H9 (cell line): ENCODE measurements around the gene PDIA2. TPM values are rescaled to one million over a fixed set of nuclear protein-coding genes. Genes with fewer than 3 reads are reported as not detected.

ENCODE experiments used
- DNase-seq: peaks from one replicate; pipeline ENCODE4 v3.0.0-alpha.2; 2017
- H2AFZ ChIP-seq: one replicate; pipeline ENCODE4 v1.6.1; 2013; ENCODE audit warnings: mild to moderate bottlenecking, low read length, control low read depth, moderate library complexity
- H2AK5ac ChIP-seq: 2 replicates; pipeline ENCODE4 v1.6.1; 2013; ENCODE audit warnings: low read length, control low read depth, mixed read lengths; ENCODE audit not compliant: insufficient read length
- H2BK120ac ChIP-seq: one replicate; pipeline ENCODE4 v1.6.1; 2013; ENCODE audit warnings: low read depth, mild to moderate bottlenecking, low read length, control low read depth, inconsistent platforms; ENCODE audit not compliant: poor library complexity, severe bottlenecking
- H2BK12ac ChIP-seq: 2 replicates; pipeline ENCODE4 v1.6.1; 2013; ENCODE audit warnings: low read length, control low read depth, mixed read lengths, low read depth; ENCODE audit not compliant: insufficient read length
- H2BK15ac ChIP-seq: 2 replicates; pipeline ENCODE4 v1.6.1; 2013; ENCODE audit warnings: low read depth, low read length, control low read depth
- H2BK20ac ChIP-seq: one replicate; pipeline ENCODE4 v1.6.1; 2013; ENCODE audit warnings: low read depth, mild to moderate bottlenecking, low read length, control low read depth, inconsistent platforms; ENCODE audit not compliant: poor library complexity, severe bottlenecking
- H2BK5ac ChIP-seq: 2 replicates; pipeline ENCODE4 v1.6.1; 2013; ENCODE audit warnings: low read length, control low read depth, mixed read lengths; ENCODE audit not compliant: insufficient read length
- H3K14ac ChIP-seq: 2 replicates; pipeline ENCODE4 v1.6.1; 2013; ENCODE audit warnings: low read length, control low read depth; ENCODE audit not compliant: insufficient read depth
- H3K18ac ChIP-seq: 2 replicates; pipeline ENCODE4 v1.6.1; 2013; ENCODE audit warnings: low read depth, mild to moderate bottlenecking, mixed read lengths, low read length, control low read depth; ENCODE audit not compliant: insufficient read length
- H3K23ac ChIP-seq: 2 replicates; pipeline ENCODE4 v1.6.1; 2013; ENCODE audit warnings: low read length, control low read depth, mixed read lengths, low read depth; ENCODE audit not compliant: insufficient read length
- H3K23me2 ChIP-seq: 2 replicates; pipeline ENCODE4 v1.6.1; 2013; ENCODE audit warnings: low read depth, mild to moderate bottlenecking, mixed read lengths, low read length, control low read depth; ENCODE audit not compliant: insufficient read length, poor library complexity, severe bottlenecking
- H3K27ac ChIP-seq: 2 replicates; pipeline ENCODE4 v1.5.1; 2013; ENCODE audit warnings: low read length, control low read depth, mixed read lengths, low read depth; ENCODE audit not compliant: insufficient read length
- H3K27me3 ChIP-seq: 2 replicates; pipeline ENCODE4 v1.6.1; 2013; ENCODE audit warnings: low read length, control low read depth, inconsistent platforms; ENCODE audit not compliant: insufficient read depth
- H3K4ac ChIP-seq: 2 replicates; pipeline ENCODE4 v1.6.1; 2013; ENCODE audit warnings: low read depth, mild to moderate bottlenecking, control low read depth, inconsistent platforms, low read length, moderate library complexity
- H3K4me1 ChIP-seq: 2 replicates; pipeline ENCODE4 v1.6.1; 2013; ENCODE audit warnings: low read length, control low read depth, inconsistent platforms; ENCODE audit not compliant: insufficient read depth
- H3K4me2 ChIP-seq: 2 replicates; pipeline ENCODE4 v1.6.1; 2013; ENCODE audit warnings: low read length, control low read depth, mixed read lengths; ENCODE audit not compliant: insufficient read length, insufficient read depth
- H3K56ac ChIP-seq: 2 replicates; pipeline ENCODE4 v1.6.1; 2013; ENCODE audit warnings: low read depth, mild to moderate bottlenecking, mixed read lengths, low read length, control low read depth; ENCODE audit not compliant: insufficient read length
- H3K79me1 ChIP-seq: 2 replicates; pipeline ENCODE4 v1.6.1; 2013; ENCODE audit warnings: low read depth, mild to moderate bottlenecking, moderate library complexity, low read length, control low read depth, inconsistent platforms; ENCODE audit not compliant: insufficient read depth, poor library complexity, severe bottlenecking
- H3K79me2 ChIP-seq: 2 replicates; pipeline ENCODE4 v1.6.1; 2013; ENCODE audit warnings: low read length, control low read depth, inconsistent platforms; ENCODE audit not compliant: insufficient read depth
- H3K9ac ChIP-seq: 2 replicates; pipeline ENCODE4 v1.6.1; 2013; ENCODE audit warnings: low read length, control low read depth, mixed read lengths; ENCODE audit not compliant: insufficient read length; ENCODE audit errors: extremely low read depth
- H3K9me3 ChIP-seq: one replicate; pipeline ENCODE4 v1.6.1; 2013; ENCODE audit warnings: low read depth, low read length, inconsistent platforms; ENCODE audit not compliant: control insufficient read depth
- H3T11ph ChIP-seq: one replicate; pipeline ENCODE4 v1.6.1; 2013; ENCODE audit warnings: mild to moderate bottlenecking, low read length, control low read depth, inconsistent platforms
- H4K20me1 ChIP-seq: one replicate; pipeline ENCODE4 v1.6.1; 2013; ENCODE audit not compliant: control insufficient read depth, insufficient read length, insufficient read depth
- H4K5ac ChIP-seq: 2 replicates; pipeline ENCODE4 v1.6.1; 2013; ENCODE audit warnings: low read depth, mild to moderate bottlenecking, mixed read lengths, low read length, control low read depth; ENCODE audit not compliant: insufficient read length
- H4K8ac ChIP-seq: replicated peaks from 2 replicates; pipeline ENCODE4 v1.6.1; 2013; ENCODE audit warnings: low read length, control low read depth, mixed read lengths, low read depth; ENCODE audit not compliant: insufficient read length
- H4K91ac ChIP-seq: 2 replicates; pipeline ENCODE4 v1.6.1; 2013; ENCODE audit warnings: low read depth, mild to moderate bottlenecking, moderate library complexity, mixed read lengths, low read length, control low read depth; ENCODE audit not compliant: insufficient read length
- H3K27ac Mint-ChIP-seq, 3 experiments: 2 replicates in 2 of 3; 3 replicates in 1 of 3; pipeline ENCODE4 v1.8.0; 2020 to 2021; ENCODE audit warnings: mixed read lengths in 3 of 3, mild to moderate bottlenecking in 1 of 3, moderate library complexity in 1 of 3
- H3K27me3 Mint-ChIP-seq: 2 replicates; pipeline ENCODE4 v1.8.0; 2021; ENCODE audit warnings: low read depth, mild to moderate bottlenecking, moderate library complexity, mixed read lengths
- H3K36me3 Mint-ChIP-seq, 3 experiments: 2 replicates in 2 of 3; 3 replicates in 1 of 3; pipeline ENCODE4 v1.8.0; 2020 to 2021; ENCODE audit warnings: low read depth in 3 of 3, mixed read lengths in 3 of 3; ENCODE audit not compliant: insufficient read depth in 1 of 3
- H3K4me1 Mint-ChIP-seq, 2 experiments: 2 replicates each; pipeline ENCODE4 v1.8.0; 2020; ENCODE audit warnings: mixed read lengths in 2 of 2
- H3K4me3 Mint-ChIP-seq, 2 experiments: 2 replicates in 1 of 2; 3 replicates in 1 of 2; pipeline ENCODE4 v1.8.0; 2020 to 2021; ENCODE audit warnings: mild to moderate bottlenecking in 2 of 2, mixed read lengths in 2 of 2, moderate library complexity in 1 of 2
- H3K9me3 Mint-ChIP-seq, 2 experiments: 2 replicates in 1 of 2; 3 replicates in 1 of 2; pipeline ENCODE4 v1.8.0; 2020; ENCODE audit warnings: mild to moderate bottlenecking in 2 of 2, mixed read lengths in 2 of 2, moderate library complexity in 1 of 2
- CTCF ChIP-seq: fragments of 200-600 bp; sonication (generic); conservative IDR thresholded peaks from 3 replicates; pipeline ENCODE4 v1.8.0; 2021; ENCODE audit warnings: antibody characterized with exemption, mild to moderate bottlenecking
- WGBS: extraction: QIAGEN DNeasy Blood & Tissue Kit; methylation state at CpG from one replicate; pipeline ENCODE4 v1.1.7; 2013; ENCODE audit warnings: missing lambda C conversion rate, low lambda C conversion rate, mixed read lengths; ENCODE audit not compliant: insufficient read length; ENCODE audit errors: extremely low coverage; 5-methylcytosine and 5-hydroxymethylcytosine counted together
- total RNA-seq: library from RNA; stranded (reverse); gene quantifications from 2 replicates; pipeline ENCODE4 v1.2.1, GENCODE V29; 2021

The PDIA2 gene
- total RNA-seq, 1 experiment from 2014 or later = 1.4 TPM

GRCh38 chr16:245105-245504 lies 37.9 kb upstream of the PDIA2 start:
- no peak overlapping the region for H3K56ac ChIP-seq
- no peaks in the 10 kb centered on the region for H4K20me1 ChIP-seq
- H3T11ph ChIP-seq = no peak overlapping the region
- Mint-ChIP-seq H3K27ac (peak overlapping the region; percentile 37 to 75 (median 62); a peak in 4 of 7 replicates), H3K36me3 (peaks cover 0 to 7% (median under 1%) of the 10 kb centered on the region in 3 experiments; a peak in 4 of 7 replicates), H3K4me3 (no peak overlapping the region), H3K27me3 (no peaks in the 10 kb centered on the region), H3K9me3 (no peaks in the 10 kb centered on the region), H3K4me1 (peaks cover 0 to 2% of the 10 kb centered on the region in 2 experiments; a peak in 2 of 4 replicates)
- H3K23ac ChIP-seq = no peak overlapping the region
- no peak overlapping the region for H2AFZ ChIP-seq
- no peak for DNase-seq
- H4K8ac ChIP-seq = no peak overlapping the region
- WGBS = no CpG with 5 or more reads among the region's 9 CpGs
- H3K27me3 ChIP-seq = no peaks in the 10 kb centered on the region
- H4K91ac ChIP-seq = no peak overlapping the region
- H2BK5ac ChIP-seq = no peak overlapping the region
- H3K4me1 ChIP-seq = no peaks in the 10 kb centered on the region
- no peak overlapping the region for H3K18ac ChIP-seq
- no peak overlapping the region for H3K14ac ChIP-seq
- H2BK20ac ChIP-seq = no peak overlapping the region
- no peak overlapping the region for H2BK120ac ChIP-seq
- H2BK15ac ChIP-seq = no peak overlapping the region
- H2BK12ac ChIP-seq = no peak overlapping the region
- no peak overlapping the region for H3K4ac ChIP-seq
- no peak for TF ChIP-seq CTCF
- H3K79me1 ChIP-seq = peaks cover 12% of the 10 kb centered on the region
- no peaks in the 10 kb centered on the region; the same call in 1 of the 2 replicates for H3K79me2 ChIP-seq
- H4K5ac ChIP-seq = no peak overlapping the region
- no peak overlapping the region for H3K27ac ChIP-seq
- H3K9me3 ChIP-seq = no peaks in the 10 kb centered on the region
- no peaks in the 10 kb centered on the region for H3K23me2 ChIP-seq
- H2AK5ac ChIP-seq = no peak overlapping the region
- no peak overlapping the region for H3K9ac ChIP-seq
- no peak overlapping the region for H3K4me2 ChIP-seq
